ENCODE data around the gene DCAF4. TPM values are rescaled to one million over a fixed set of nuclear protein-coding genes. Genes with fewer than 3 reads are reported as not detected.

DCAF4 gene
- total RNA-seq, 2 donors from 2014 or later: 8.3 to 11.3 TPM

- intact Hi-C loops (cut with DNase I): no loop called here
- no peaks in the 10 kb centered on the region for H3K9me3 ChIP-seq
- no peaks in the 10 kb centered on the region for H3K4me1 ChIP-seq
- H3K27me3 ChIP-seq: no peaks in the 10 kb centered on the region
- no peak overlapping the region for H3K27ac ChIP-seq
- peaks cover 4% of the 10 kb centered on the region for H3K36me3 ChIP-seq
- DNase-seq: peak; percentile 47
- H3K4me3 ChIP-seq: no peak overlapping the region
- TF ChIP-seq, protein P1, sequence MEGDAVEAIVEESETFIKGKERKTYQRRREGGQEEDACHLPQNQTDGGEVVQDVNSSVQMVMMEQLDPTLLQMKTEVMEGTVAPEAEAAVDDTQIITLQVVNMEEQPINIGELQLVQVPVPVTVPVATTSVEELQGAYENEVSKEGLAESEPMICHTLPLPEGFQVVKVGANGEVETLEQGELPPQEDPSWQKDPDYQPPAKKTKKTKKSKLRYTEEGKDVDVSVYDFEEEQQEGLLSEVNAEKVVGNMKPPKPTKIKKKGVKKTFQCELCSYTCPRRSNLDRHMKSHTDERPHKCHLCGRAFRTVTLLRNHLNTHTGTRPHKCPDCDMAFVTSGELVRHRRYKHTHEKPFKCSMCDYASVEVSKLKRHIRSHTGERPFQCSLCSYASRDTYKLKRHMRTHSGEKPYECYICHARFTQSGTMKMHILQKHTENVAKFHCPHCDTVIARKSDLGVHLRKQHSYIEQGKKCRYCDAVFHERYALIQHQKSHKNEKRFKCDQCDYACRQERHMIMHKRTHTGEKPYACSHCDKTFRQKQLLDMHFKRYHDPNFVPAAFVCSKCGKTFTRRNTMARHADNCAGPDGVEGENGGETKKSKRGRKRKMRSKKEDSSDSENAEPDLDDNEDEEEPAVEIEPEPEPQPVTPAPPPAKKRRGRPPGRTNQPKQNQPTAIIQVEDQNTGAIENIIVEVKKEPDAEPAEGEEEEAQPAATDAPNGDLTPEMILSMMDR (IDR thresholded peaks at IDR 0.05): no peak
- no peak overlapping the region for H3K9ac ChIP-seq (ENCODE audit: low read depth in 2 of 2, low read length in 2 of 2)
These were observed 36.6 kb downstream of the DCAF4 start for GRCh38 chr14:72962829-72963312.

- Histone ChIP-seq H3K27ac (no peak overlapping the region), H3K4me3 (no peak overlapping the region), H3K36me3 (no peaks in the 10 kb centered on the region), H3K27me3 (no peaks in the 10 kb centered on the region), H3K9ac (ENCODE audit: low read depth in 2 of 2, low read length in 2 of 2) (no peak overlapping the region), H3K4me1 (no peaks in the 10 kb centered on the region), H3K9me3 (no peaks in the 10 kb centered on the region)
- intact Hi-C loops (cut with DNase I): no loop called here
- TF ChIP-seq, protein P1 (IDR thresholded peaks at IDR 0.05): no peak
- DNase-seq: no peak
These were observed 39.0 kb downstream of the DCAF4 start for GRCh38 chr14:72965249-72965648.

GRCh38 chr14:72966038-72966437 is 39.8 kb downstream of the DCAF4 start:
- Histone ChIP-seq H3K4me1 (no peaks in the 10 kb centered on the region), H3K36me3 (no peaks in the 10 kb centered on the region), H3K4me3 (no peak overlapping the region), H3K9me3 (no peaks in the 10 kb centered on the region), H3K27ac (no peak overlapping the region), H3K9ac (ENCODE audit: low read depth in 2 of 2, low read length in 2 of 2) (no peak overlapping the region), H3K27me3 (no peaks in the 10 kb centered on the region)
- TF ChIP-seq, protein P1 (IDR thresholded peaks at IDR 0.05): no peak
- no peak for DNase-seq
- intact Hi-C loops (cut with DNase I): no loop called here

DNA sequence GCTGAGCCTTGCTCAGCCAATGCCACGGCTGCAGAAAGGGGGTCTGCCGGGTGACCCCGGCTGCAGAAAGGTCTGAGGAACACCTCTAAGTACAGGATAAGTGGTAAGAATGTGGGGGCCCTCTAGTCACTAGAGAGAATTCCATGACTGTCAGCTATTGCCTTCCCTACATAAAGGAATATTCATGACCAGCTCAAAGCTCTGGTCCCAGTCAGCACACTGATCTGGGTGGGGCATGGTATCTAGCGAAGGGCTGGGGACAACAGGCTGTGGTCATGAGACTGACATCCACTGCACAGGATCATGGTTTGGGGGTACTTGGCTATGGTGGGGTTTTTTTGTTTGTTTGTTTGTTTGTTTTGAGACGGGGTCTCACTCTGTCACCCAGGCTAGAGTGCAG is 42.1 kb downstream of the DCAF4 start:
- DNase-seq: no peak
- intact Hi-C loops (cut with DNase I): no loop called here
- no peaks in the 10 kb centered on the region for H3K36me3 ChIP-seq

DNA sequence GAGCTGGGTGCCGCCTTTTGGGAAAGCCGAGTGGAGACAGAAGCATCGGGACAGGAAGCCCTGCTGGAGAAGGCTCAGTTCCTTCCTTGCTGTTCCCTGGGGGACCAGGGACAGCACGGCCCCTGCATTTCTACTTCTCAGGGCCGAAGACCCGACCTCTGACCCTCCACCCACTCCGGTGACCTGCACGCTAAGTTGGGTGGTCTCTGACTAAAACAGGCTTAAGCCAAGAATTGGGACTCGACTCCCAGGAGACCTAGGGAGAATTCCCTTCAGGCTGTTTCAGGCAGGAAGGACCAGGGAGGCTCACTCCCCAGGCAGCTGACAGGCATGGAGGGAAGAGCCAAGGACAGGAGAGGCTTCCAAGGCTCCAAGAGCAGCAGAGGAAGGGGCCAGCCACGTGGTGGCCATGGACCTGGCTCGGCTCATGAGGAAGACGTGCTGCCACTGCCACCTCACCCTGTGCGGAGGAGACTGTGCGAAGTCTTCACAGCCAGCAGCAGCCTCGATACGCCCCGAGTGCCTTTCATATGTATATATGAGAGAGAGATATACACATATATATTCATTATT is 43.9 kb downstream of the DCAF4 start:
- Histone ChIP-seq H3K36me3 (peaks cover 4% of the 10 kb centered on the region), H3K27me3 (no peaks in the 10 kb centered on the region), H3K9ac (ENCODE audit: low read depth in 2 of 2, low read length in 2 of 2) (no peak overlapping the region), H3K4me1 (no peaks in the 10 kb centered on the region), H3K4me3 (no peak overlapping the region), H3K27ac (no peak overlapping the region), H3K9me3 (no peaks in the 10 kb centered on the region)
- TF ChIP-seq, protein P1 (IDR thresholded peaks at IDR 0.05): no peak
- intact Hi-C loops (cut with DNase I): no loop called here
- no peak for DNase-seq

More for the DNA sequence above, 42.1 kb downstream of the DCAF4 start:
- Histone ChIP-seq H3K9me3 (no peaks in the 10 kb centered on the region), H3K4me3 (no peak overlapping the region), H3K9ac (ENCODE audit: low read depth in 2 of 2, low read length in 2 of 2) (no peak overlapping the region), H3K27me3 (no peaks in the 10 kb centered on the region), H3K4me1 (no peaks in the 10 kb centered on the region), H3K27ac (no peak overlapping the region)
- TF ChIP-seq, protein P1 (IDR thresholded peaks at IDR 0.05): no peak

Data from colonic mucosa (tissue), 4 donors.